Progenitor cell of endocrine pancreas (in vitro differentiated cells): ENCODE measurements around the gene CA9. TPM values are rescaled to one million over a fixed set of nuclear protein-coding genes. Genes with fewer than 3 reads are reported as not detected.
A peak's percentile ranks its signal among the peaks of the same experiment; 100 is the strongest.
"Not testable (repeated sequence)": the region's sequence is repeated elsewhere in the genome, so short reads cannot be mapped to it uniquely, and the experiment has no call there.

Experiments
- DNase-seq: peaks from one replicate; pipeline ENCODE4 v3.0.0; 2021; ENCODE audit warnings: low spot score; ENCODE audit not compliant: unreplicated experiment
- H3K27ac Mint-ChIP-seq: 2 replicates; pipeline ENCODE4 v1.8.0; 2021; ENCODE audit warnings: mild to moderate bottlenecking, moderate library complexity, mixed read lengths
- H3K27me3 Mint-ChIP-seq: 2 replicates; pipeline ENCODE4 v1.8.0; 2021; ENCODE audit warnings: mixed read lengths
- H3K36me3 Mint-ChIP-seq: 2 replicates; pipeline ENCODE4 v1.8.0; 2022; ENCODE audit warnings: mixed read lengths; ENCODE audit not compliant: insufficient read depth
- H3K4me1 Mint-ChIP-seq: 2 replicates; pipeline ENCODE4 v1.8.0; 2021; ENCODE audit warnings: low read depth, mixed read lengths
- H3K4me3 Mint-ChIP-seq: 2 replicates; pipeline ENCODE4 v1.8.0; 2021; ENCODE audit warnings: low read depth, mild to moderate bottlenecking, moderate library complexity, mixed read lengths
- H3K9me3 Mint-ChIP-seq: 2 replicates; pipeline ENCODE4 v1.8.0; 2021; ENCODE audit warnings: low read depth, mixed read lengths
- CTCF ChIP-seq: fragments of 200-600 bp; sonication (generic); IDR thresholded peaks from one replicate; pipeline ENCODE4 v1.5.0; 2021; ENCODE audit warnings: antibody characterized with exemption, mild to moderate bottlenecking; ENCODE audit not compliant: unreplicated experiment
- total RNA-seq: library from RNA; stranded (reverse); gene quantifications from 2 replicates; pipeline ENCODE4 v1.2.1, GENCODE V29; 2021

Gene CA9
- total RNA-seq, 1 donor from 2014 or later: 0.31 TPM

- H3K27me3 Mint-ChIP-seq: peaks cover 6% of the 10 kb centered on the region
- H3K9me3 Mint-ChIP-seq: peaks cover 8% of the 10 kb centered on the region
- no peak for TF ChIP-seq CTCF
- DNase-seq: no peak
- no peak overlapping the region for H3K4me3 Mint-ChIP-seq
- H3K4me1 Mint-ChIP-seq: no peaks in the 10 kb centered on the region
- H3K36me3 Mint-ChIP-seq: peaks cover 5% of the 10 kb centered on the region
- no peak overlapping the region for H3K27ac Mint-ChIP-seq
Measured at GRCh38 chr9:35636135-35636876, 37.4 kb upstream of the CA9 start.

- H3K9me3 Mint-ChIP-seq, H3K27me3 Mint-ChIP-seq, DNase-seq, H3K27ac Mint-ChIP-seq, H3K4me1 Mint-ChIP-seq, H3K4me3 Mint-ChIP-seq, H3K36me3 Mint-ChIP-seq: not testable (repeated sequence)
Measured at GRCh38 chr9:35636877-35637246, 36.9 kb upstream of the CA9 start.

GRCh38 chr9:35637427-35637955 lies 36.2 kb upstream of the CA9 start:
- H3K36me3 Mint-ChIP-seq, H3K4me1 Mint-ChIP-seq: not testable (repeated sequence)

GRCh38 chr9:35638751-35639150 lies 35.0 kb upstream of the CA9 start:
- H3K36me3 Mint-ChIP-seq, H3K27me3 Mint-ChIP-seq, DNase-seq, H3K4me1 Mint-ChIP-seq, H3K9me3 Mint-ChIP-seq, H3K4me3 Mint-ChIP-seq, H3K27ac Mint-ChIP-seq: not testable (repeated sequence)

More at GRCh38 chr9:35637427-35637955, 36.2 kb upstream of the CA9 start:
- not testable (repeated sequence) for H3K9me3 Mint-ChIP-seq, H3K27ac Mint-ChIP-seq, H3K4me3 Mint-ChIP-seq, DNase-seq, H3K27me3 Mint-ChIP-seq

- H3K4me3 Mint-ChIP-seq, DNase-seq, H3K27ac Mint-ChIP-seq, H3K27me3 Mint-ChIP-seq, H3K4me1 Mint-ChIP-seq, H3K36me3 Mint-ChIP-seq, H3K9me3 Mint-ChIP-seq: not testable (repeated sequence)
Measured at GRCh38 chr9:35639225-35639624, 34.5 kb upstream of the CA9 start.

GRCh38 chr9:35639631-35640030 lies 34.1 kb upstream of the CA9 start:
- no peak for TF ChIP-seq CTCF
- Mint-ChIP-seq H3K27me3 (peaks cover 6% of the 10 kb centered on the region), H3K9me3 (peaks cover 8% of the 10 kb centered on the region), H3K4me3 (no peak overlapping the region), H3K4me1 (no peaks in the 10 kb centered on the region), H3K27ac (no peak overlapping the region), H3K36me3 (peaks cover 5% of the 10 kb centered on the region)
- no peak for DNase-seq

- peak overlapping the region; percentile 42 for H3K27ac Mint-ChIP-seq
- H3K4me3 Mint-ChIP-seq, H3K27me3 Mint-ChIP-seq, H3K36me3 Mint-ChIP-seq, DNase-seq, H3K9me3 Mint-ChIP-seq, H3K4me1 Mint-ChIP-seq: not testable (repeated sequence)
Measured at GRCh38 chr9:35640431-35640830, 33.3 kb upstream of the CA9 start.

GRCh38 chr9:35641478-35641877 lies 32.2 kb upstream of the CA9 start:
- not testable (repeated sequence) for H3K36me3 Mint-ChIP-seq, H3K9me3 Mint-ChIP-seq, H3K4me1 Mint-ChIP-seq, H3K27ac Mint-ChIP-seq, H3K4me3 Mint-ChIP-seq, H3K27me3 Mint-ChIP-seq, DNase-seq
